ENCODE data around the gene SHANK2.

The SHANK2 gene

GRCh38 chr11:71269603-71270511 is 17.5 kb upstream of the SHANK2 start:
- in situ Hi-C loops (cut with MboI; ENCODE audit: low sequenced_read_pairs) = no loop called here

DNA sequence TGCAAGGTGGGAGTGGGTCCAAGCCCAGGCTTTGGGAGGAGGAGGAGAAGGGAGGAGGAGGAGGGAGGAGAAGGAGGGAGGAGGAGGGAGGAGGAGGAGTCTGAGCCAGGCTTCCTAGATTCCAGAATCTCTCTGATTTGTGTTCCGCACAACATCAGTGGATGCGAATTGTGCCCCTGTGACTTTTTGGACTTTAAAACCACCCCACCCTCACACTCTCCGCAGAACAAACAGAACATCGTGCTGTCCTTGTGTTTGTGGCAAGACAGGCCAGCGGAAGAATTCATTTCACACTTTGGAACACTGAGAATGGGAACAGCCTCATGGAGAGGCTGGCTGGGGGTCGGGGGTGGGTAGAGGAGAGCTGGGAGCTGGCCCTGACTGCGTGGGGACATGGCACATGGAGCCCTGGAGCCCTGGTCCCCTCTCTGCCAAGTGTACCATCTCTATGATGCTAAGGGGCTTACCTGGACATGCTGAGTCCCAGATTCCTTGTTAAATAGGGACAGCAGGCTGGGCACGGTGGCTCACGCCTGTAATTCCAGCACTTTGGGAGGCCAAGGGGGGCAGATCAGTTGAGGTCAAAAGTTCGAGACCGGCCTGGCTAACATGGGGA is 16.4 kb upstream of the SHANK2 start:
- in situ Hi-C loops (cut with MboI; ENCODE audit: low sequenced_read_pairs) = no loop called here

- in situ Hi-C loops (cut with MboI; ENCODE audit: low sequenced_read_pairs) = no loop called here
These were observed 15.5 kb upstream of the SHANK2 start for GRCh38 chr11:71267807-71268421.

GRCh38 chr11:71266114-71266833 is 13.9 kb upstream of the SHANK2 start:
- in situ Hi-C loops (cut with MboI; ENCODE audit: low sequenced_read_pairs) = no loop called here

DNA sequence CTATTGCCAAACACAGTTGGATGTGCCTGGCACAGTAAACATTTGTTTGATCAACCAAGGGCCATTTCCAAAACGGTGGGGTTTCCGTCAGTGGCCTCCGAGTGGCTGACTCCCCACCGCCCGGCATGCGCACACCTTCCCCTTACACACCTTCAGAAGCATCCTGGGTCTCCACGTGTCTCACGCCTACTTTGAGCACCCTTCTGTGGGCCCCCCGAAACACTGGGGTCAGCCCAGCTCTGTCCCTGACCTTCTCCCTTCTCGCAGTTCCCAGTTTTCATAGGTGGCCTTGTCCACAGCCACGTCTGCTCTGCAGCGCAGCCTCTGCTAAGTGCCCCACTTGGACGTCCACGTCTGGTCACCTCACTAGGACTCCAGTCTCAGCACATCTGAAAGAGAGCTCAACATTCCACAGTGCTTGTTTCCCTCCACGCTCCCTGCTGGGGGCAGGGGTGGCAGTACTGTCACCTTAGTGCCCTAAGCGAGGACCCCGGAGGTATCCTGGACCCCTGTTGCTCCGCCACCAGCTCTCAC is 13.2 kb upstream of the SHANK2 start:
- in situ Hi-C loops (cut with MboI; ENCODE audit: low sequenced_read_pairs) = no loop called here

DNA sequence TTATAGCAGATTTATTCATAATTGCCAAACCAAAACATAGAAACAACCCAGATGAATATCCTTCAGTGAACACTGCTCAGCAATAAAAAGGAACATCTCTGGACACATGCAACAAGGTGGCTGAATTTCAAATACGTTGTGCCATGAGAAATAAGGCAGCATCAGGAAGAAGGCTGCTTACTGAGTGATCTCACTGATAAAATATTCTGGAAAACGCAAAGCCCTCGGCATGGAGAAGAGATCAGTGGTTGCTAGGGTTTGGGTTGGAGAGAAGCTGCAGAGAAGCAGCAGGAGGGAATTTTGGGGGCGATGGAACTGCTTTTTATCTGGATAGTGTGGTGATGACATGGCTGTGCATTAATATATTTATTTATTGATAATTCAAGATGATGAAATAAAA is 11.0 kb upstream of the SHANK2 start:
- in situ Hi-C loops (cut with MboI; ENCODE audit: low sequenced_read_pairs) = no loop called here

DNA sequence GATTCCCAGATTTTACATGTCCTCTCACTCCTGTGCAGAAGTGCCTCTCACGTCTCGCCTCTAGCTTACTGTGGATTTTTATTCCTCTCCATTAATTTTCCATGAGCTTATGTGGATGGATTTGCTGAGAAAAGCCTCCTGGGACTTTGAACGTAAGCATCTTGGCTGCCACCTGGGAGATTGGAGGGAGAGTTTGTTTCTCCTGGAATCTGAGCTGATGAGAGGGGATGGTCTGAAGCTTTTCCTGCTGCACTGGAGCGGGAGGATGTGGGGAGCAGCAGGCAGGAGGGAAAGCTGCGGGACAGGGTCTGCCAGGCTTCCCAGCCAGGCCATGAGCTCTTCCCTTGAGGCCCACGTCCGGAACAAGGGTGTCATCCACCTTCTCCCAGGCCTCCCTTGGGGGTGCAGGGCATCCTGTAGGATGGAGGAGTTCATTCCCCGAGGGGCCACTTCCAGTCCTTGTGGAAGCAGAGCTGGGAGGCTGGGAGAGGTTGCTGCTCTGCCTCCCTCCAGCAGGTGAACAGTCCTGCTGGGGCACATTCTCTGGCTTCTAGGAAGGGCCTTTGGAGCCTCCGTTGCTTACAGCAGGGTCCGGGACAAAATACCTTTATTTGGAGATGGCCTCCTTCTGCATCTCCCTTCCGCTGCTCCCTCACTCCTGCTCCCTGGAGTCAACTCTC is 3.6 kb upstream of the SHANK2 start:
- in situ Hi-C loops (cut with MboI; ENCODE audit: low sequenced_read_pairs) = no loop called here

- in situ Hi-C loops (cut with MboI; ENCODE audit: low sequenced_read_pairs) = no loop called here
These were observed 2.9 kb upstream of the SHANK2 start for GRCh38 chr11:71255323-71255722.

- in situ Hi-C loops (cut with MboI; ENCODE audit: low sequenced_read_pairs) = no loop called here
These were observed 1.4 kb upstream of the SHANK2 start for GRCh38 chr11:71253794-71254193.

GRCh38 chr11:71252770-71253730 is 673 bp upstream of the SHANK2 start:
- in situ Hi-C loops (cut with MboI; ENCODE audit: low sequenced_read_pairs) = no loop called here

GRCh38 chr11:71251761-71252268 is 562 bp downstream of the SHANK2 start:
- in situ Hi-C loops (cut with MboI; ENCODE audit: low sequenced_read_pairs) = no loop called here

DNA sequence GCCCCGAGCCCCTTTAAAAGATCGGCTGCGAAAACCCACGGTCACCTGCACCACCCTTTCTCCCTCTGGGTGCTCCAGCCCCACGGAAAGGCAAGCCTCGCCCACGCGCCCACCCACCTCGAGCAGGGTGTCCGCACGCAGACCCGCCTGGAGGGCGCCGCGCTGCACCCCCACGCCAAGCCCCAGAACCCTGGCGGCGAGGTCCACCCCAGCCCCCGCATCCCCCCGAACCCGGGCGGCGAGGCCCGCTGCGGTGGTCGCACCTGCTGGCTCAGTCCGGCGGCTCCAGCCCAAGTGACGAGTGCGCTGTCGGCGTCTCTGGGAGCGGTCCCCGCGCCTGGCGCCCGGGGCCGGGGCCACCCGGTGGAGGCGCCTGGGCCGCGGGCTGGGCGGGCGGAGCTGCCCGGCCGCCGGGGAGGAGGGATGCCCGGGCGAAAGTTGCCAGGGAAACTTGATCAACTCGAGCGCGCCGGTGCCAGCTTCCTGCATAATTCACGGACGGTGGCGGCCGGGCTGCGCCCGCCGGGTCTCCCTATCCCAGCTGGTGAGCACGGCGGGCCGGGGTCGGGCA is 1.1 kb downstream of the SHANK2 start:
- in situ Hi-C loops (cut with MboI; ENCODE audit: low sequenced_read_pairs) = no loop called here

DNA sequence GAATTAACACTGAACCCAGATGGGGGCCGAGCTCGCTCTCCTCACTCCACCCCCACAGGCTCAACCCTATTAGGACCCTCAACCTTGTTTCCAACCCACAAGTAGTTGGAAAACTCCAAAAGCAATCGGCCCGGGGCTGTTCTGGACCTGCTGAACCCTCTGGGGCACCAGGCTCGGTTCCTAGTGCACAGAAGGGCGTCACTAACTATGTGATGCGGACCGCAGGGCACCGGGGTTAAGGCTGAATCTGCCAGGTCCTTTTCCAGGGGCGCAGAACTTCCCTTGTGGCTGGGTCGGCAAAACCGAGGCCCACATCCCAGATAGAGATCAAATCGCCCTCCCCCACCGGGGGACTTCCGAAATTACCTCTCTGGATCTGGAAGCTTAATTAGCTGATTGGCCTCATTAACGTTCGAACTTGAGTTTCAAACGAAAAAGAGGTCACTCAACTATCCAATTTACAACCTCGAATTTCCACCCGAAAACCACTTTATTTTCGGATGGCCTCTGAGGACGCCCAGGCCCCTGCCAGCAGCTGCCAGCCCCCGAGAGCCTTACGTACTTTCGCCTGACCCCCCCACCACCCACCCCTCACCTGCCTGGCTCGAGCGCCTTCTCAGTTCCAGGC is 1.7 kb downstream of the SHANK2 start:
- in situ Hi-C loops (cut with MboI; ENCODE audit: low sequenced_read_pairs) = no loop called here

- in situ Hi-C loops (cut with MboI; ENCODE audit: low sequenced_read_pairs) = no loop called here
These were observed 3.1 kb downstream of the SHANK2 start for GRCh38 chr11:71249301-71249700.

DNA sequence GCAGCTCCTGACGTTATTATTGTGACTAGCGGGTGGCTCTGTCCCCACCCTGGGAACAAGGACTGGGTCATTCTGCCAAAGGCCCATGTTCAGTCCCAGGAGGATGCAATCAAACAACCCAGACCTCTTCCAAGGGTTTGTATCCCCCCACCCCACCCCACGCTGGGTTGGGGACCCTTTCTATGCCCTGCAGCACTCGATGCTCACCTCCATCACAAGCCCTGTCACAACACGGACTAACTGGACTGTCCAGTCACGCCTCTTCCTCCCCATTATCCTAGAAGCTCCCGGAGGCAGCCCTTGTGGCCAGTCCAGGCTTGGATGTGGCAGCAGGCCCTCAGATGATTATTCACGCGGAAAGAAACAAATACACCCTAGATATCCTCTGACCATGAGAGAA is 3.7 kb downstream of the SHANK2 start:
- in situ Hi-C loops (cut with MboI; ENCODE audit: low sequenced_read_pairs) = no loop called here

- in situ Hi-C loops (cut with MboI; ENCODE audit: low sequenced_read_pairs) = no loop called here
These were observed 4.2 kb downstream of the SHANK2 start for GRCh38 chr11:71248251-71248570.

DNA sequence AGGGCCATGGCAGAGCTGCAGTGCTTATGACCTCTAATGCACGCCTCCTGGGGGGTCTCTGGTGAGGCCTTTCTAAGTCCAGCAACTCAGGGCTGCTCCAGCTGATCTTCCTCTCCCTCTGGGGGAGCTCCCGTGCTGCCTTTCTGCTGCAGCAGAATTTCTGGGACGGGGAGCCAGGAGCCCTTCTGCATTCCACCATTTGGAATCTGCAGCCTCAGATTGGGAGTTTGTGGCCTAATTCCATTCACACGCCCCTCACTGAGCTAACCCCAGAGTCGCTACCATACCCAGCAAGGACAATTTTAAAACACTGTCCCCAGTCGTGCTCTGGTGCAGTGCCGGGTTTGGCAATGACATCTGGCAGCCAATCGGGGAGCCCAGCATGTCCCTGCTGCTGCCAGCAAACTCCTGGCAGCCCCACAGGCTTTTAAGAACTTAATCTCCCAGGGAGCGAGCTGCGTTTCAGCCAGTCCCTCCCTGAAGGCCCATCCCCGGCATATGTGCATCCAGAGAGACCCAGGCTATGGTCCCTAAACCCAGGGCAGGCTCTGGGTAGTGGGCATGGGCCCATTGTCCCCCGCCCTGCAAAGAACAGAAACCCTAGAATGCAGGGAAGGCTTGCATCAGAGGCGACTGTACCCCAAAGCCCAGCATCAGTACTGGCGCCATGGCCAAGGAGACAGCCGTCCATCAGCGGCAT is 4.7 kb downstream of the SHANK2 start:
- in situ Hi-C loops (cut with MboI; ENCODE audit: low sequenced_read_pairs) = no loop called here

DNA sequence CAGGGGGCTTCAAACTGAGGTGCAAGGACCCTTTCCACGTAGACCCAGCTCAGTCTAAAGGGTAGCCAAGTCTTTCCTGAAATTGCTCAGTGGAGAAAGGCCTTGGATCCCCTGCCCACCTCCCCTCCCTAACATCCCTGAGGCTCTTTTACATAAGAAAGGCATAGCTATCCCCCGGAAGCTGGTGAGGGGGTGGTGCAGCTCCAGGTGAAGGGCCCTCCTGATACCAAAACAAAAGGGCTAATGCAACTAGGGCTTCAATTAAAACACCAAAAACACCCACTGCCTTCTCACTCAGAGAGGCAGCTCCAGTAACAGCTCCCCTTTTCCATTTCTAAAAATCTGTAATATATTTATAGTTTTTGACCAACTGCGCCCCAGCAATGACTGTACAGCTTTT is 5.8 kb downstream of the SHANK2 start:
- in situ Hi-C loops (cut with MboI; ENCODE audit: low sequenced_read_pairs) = no loop called here
